Measurements from ENCODE around the gene CACNA1G.

Gene CACNA1G

DNA sequence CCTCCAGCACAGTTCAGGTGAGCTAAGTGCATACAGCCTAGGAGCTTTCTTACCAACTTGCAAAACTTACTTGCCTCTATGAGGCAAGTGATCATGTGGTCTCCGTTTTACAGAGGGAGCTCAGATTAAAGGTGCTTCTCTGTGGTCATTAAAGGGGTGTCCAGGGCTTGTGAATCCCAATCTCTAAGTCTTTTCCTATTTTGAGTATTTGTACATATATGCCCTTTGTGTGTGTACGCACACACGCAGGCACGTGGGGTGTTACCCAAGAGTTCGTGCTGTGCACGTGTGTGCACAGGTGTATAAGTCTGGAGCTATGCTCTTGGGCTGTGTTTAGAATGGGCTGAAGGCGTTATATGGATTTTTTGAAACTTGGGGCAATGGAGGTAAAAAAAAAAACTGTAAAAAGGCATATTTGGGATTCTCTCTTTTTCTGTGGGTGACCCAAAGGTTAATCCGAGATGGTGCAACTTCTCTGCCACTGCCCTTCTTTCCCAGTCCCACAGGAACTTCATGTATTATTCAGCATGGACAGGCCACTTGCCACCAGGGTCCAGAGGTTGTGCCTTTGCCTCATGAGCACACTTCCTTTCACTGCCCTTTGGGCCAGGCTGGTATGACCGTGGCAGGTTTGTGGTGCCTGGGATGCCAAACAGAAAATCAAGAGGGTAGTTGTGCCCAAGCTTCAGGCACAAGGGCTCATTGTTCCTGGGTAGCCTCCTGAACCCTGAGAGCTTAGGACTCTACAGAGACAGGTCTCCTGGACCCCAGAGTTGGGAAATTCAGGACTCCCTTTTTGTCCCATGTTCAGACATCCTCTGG, 75.7 kb downstream of the CACNA1G start:
- H3K4me3 ChIP-seq (ENCODE audit: control insufficient read depth, low read depth, low read length): no peak overlapping the region
- no peak for DNase-seq (ENCODE audit: low read depth)
- TF ChIP-seq, protein P1, sequence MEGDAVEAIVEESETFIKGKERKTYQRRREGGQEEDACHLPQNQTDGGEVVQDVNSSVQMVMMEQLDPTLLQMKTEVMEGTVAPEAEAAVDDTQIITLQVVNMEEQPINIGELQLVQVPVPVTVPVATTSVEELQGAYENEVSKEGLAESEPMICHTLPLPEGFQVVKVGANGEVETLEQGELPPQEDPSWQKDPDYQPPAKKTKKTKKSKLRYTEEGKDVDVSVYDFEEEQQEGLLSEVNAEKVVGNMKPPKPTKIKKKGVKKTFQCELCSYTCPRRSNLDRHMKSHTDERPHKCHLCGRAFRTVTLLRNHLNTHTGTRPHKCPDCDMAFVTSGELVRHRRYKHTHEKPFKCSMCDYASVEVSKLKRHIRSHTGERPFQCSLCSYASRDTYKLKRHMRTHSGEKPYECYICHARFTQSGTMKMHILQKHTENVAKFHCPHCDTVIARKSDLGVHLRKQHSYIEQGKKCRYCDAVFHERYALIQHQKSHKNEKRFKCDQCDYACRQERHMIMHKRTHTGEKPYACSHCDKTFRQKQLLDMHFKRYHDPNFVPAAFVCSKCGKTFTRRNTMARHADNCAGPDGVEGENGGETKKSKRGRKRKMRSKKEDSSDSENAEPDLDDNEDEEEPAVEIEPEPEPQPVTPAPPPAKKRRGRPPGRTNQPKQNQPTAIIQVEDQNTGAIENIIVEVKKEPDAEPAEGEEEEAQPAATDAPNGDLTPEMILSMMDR (IDR thresholded peaks at IDR 0.05; ENCODE audit: control insufficient read depth, insufficient read depth, low read depth, low read length, missing control alignments): no peak

DNA sequence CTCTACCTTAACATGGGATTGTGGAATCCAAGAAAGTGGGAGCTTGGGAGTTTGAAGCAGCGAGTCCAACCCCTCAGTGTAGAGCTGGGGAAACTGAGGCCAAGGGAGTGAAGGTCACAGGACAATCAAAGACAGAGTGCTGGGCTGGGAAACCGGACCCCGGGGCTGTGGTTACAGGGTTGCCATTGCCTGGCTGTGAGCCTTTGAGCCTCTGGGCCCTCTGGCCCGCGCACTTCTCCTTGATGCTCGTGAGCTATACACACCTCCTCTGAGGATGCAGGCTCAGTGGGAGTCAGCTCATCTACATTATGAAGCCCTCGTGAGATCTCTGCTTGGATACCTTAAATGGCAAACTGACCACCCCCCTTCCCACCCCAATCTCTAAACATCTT, 76.3 kb downstream of the CACNA1G start:
- DNase-seq (ENCODE audit: low read depth): no peak
- TF ChIP-seq, protein P1 (IDR thresholded peaks at IDR 0.05; ENCODE audit: control insufficient read depth, insufficient read depth, low read depth, low read length, missing control alignments): no peak
- H3K4me3 ChIP-seq (ENCODE audit: control insufficient read depth, low read depth, low read length): no peak overlapping the region

DNA sequence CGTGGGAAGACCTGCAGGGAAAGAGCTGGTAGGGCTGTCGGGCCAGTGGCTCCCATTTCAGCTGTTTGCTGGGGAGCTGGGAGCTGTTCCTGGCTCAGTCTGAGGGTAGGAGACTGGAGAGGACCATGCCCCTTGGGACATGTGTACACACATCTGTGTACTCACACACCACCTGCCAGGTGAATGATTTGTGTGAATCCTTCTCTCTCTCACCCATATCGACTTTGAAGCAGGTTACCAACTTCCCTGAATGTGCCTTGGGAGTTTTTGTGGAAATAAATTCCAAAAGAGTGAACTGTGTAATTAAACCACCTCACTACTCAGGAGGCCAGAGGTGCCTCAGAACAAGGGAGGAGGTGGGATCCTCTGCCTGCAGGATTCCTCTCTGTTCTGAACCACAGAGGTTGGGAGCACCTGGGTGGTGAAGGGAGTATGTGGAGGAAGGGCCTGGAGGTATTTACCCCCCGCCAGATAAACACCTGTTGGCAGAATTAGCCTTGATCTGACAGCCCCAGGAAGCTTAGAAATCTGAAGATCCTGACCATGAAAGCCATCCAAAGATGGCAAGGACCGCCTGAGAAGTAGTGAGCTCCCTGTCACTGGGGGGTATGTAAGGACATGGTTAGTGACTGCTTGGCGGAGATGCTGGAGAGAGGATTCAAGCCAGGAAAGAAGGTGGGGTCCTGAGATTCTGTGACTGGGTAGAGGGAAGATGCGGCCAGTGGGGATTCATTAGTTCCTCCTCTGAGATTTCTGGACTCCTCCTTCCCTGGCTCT, 77.5 kb downstream of the CACNA1G start:
- no peak overlapping the region for H3K4me3 ChIP-seq (ENCODE audit: control insufficient read depth, low read depth, low read length)
- DNase-seq (ENCODE audit: low read depth): no peak
- TF ChIP-seq, protein P1 (IDR thresholded peaks at IDR 0.05; ENCODE audit: control insufficient read depth, insufficient read depth, low read depth, low read length, missing control alignments): no peak

DNA sequence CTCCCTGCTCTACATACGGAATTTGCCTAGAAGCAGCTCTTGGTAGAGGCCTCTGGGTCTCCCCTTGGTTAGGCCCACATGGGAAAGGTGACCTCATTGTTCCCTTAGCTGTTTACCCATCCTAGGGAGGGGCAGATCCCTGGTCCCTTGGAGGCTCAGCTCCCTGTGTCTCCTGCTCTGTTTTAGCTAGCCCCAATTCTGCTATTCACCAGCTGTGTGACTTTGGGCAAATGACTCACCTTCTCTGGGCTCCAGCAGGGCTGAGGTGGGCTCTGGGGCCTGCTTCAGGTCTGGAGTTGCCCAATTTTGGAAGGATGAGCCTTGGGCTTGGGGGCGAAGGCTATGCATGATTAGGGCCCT, 78.1 kb downstream of the CACNA1G start:
- H3K4me3 ChIP-seq (ENCODE audit: control insufficient read depth, low read depth, low read length): no peak overlapping the region
- DNase-seq (ENCODE audit: low read depth): peak; percentile 13
- TF ChIP-seq, protein P1 (IDR thresholded peaks at IDR 0.05; ENCODE audit: control insufficient read depth, insufficient read depth, low read depth, low read length, missing control alignments): no peak

DNA sequence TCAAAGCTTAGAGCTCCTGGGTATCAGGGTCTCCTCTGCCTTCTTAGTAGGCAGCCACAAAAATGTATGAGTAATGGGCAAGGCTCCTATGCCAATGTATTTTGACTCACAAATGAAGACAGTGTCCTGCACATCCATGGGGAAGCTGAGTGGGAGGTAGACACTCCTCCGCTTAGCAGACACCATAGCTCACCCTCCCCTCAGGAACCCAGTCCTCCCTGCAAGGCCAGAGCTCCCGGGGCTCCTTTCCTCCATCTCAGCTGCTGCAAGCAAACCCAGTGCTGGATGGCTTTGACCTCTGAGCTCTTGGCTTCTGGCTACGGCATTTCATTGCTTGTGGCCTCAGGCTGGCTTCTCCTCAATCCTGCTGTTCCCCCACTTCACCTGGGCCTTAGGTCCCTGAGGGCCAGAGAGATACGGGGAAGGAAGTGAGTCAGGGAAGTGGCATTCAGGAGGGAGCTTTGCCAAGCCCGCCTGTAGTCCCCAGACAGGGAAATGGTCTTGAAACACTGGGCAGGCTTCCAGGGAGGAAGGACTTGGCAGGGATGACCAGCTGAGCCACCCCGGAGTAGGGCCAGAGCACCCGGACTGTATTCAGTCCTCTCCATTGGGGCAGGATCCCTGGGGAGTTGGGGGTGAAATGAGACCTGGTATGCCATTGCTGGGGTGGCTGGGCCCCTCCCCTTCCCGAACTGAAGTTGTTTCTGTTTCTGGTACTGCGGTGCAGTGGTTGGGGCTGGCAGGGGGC, 78.6 kb downstream of the CACNA1G start:
- DNase-seq (ENCODE audit: low read depth): peak; percentile 92
- H3K4me3 ChIP-seq (ENCODE audit: control insufficient read depth, low read depth, low read length): no peak overlapping the region
- TF ChIP-seq, protein P1 (IDR thresholded peaks at IDR 0.05; ENCODE audit: control insufficient read depth, insufficient read depth, low read depth, low read length, missing control alignments): no peak

DNA sequence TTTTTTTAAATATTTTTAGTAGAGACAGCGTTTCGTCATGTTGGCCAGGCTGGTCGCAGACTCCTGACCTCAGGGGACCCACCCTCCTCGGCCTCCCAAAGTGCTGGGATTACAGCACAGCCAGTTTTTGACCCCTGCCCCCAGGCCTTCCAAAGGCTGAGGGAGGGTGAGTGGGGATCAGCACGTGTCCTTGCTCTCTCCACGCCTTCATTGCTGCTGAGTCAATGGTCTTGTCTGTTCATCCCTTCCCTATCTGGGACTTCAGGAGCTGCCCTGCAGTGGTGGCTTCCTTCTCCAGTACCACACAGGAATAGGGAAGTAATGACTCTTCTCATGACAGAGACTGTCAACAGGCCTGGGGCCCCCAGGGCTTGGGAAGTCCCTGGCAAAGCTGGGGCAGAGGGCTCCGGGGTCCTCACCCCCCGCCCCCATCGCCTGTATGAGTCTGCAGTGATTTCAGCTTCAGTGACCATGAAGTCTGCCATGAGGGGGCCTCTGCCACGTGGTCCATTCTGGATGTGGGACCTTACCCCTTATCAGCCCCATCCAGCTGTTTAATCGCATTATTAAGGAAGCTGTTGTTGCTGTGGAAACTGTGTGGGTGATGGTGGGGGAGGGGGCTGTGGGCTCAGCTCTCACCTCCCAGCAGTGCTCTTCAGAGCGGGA, 80.3 kb downstream of the CACNA1G start:
- TF ChIP-seq, protein P1 (IDR thresholded peaks at IDR 0.05; ENCODE audit: control insufficient read depth, insufficient read depth, low read depth, low read length, missing control alignments): no peak
- DNase-seq (ENCODE audit: low read depth): no peak
- no peak overlapping the region for H3K4me3 ChIP-seq (ENCODE audit: control insufficient read depth, low read depth, low read length)
